Stimulated activated CD4-positive, alpha-beta T cell treated with anti-CD3 and anti-CD28 coated beads, Interleukin-15, amount 100 ng/mL, for 24 hours (primary cell): ENCODE measurements around the gene PSD2.
A peak's percentile ranks its signal among the peaks of the same experiment; 100 is the strongest.

Experiments
- DNase-seq: peaks from one replicate; pipeline ENCODE4 v3.0.0-alpha.2; 2020

Gene PSD2

GRCh38 chr5:139838381-139839197, 43.0 kb downstream of the PSD2 start:
- DNase-seq: no peak

DNA sequence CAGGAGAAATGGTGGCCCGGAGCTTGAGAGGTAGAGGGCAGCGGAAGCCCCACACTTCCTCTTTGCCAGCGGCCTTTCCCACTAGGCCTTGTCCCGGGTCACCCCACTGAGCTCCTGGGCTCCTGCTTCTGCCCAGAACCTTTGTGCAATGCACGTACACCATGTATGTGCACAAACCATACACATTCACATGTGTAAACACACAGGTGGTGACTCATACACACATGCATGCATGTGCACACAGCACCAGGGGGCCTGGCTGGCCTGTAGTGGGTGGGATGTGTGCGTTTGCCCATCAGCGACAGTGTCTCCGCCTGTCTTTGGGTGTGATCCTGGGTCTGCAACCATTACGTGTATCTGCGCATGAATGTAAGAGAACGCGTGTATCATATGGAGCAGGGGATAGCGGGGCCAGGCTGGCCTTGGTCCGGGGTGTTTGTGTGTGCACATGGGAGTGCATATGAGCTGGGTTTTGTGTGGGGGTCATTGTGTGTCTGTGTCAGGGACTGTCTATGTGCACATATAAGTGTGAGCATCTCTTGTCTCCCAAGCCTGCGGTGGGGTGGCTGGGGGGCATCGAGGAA, 43.7 kb downstream of the PSD2 start:
- DNase-seq: no peak

DNA sequence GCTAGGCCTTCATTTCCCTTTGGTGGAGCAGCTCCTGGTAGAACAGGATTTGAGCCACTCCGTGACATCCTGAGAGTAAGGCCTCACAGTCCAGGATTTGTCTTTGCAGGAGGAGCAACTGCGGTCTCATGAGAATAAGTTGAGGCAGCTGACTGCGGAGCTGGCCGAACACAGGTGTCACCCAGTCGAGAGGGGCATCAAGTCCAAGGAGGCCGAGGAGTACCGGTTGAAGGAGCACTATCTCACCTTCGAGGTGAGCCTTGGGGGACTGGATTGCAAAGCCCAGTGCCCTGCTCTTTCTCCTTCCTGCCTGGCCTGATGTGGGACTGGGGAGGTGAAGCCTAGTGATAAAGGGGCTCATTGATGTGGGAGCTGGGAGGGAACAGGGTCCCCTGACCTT, 44.3 kb downstream of the PSD2 start:
- no peak for DNase-seq

DNA sequence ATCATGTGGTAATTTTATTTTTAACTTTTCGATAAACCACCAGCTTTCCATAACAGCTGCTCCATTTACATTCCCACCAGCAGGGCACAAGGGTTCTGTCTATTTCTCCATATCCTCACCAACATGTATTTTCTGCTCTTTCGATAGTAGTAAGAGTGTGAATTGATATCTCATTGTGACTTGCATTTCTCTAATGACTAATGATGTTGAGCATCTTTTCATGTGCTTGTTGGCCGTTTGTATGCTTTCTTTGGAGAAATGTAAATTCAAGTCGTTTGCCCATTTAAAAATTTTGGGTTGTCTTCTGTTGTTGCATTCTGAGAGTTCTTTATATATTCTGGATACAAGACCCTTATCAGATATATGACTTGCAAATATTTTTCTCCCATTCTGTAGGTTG, 45.9 kb downstream of the PSD2 start:
- DNase-seq: no peak

- no peak for DNase-seq
Observed at GRCh38 chr5:139842321-139842720, 46.7 kb downstream of the PSD2 start.

DNA sequence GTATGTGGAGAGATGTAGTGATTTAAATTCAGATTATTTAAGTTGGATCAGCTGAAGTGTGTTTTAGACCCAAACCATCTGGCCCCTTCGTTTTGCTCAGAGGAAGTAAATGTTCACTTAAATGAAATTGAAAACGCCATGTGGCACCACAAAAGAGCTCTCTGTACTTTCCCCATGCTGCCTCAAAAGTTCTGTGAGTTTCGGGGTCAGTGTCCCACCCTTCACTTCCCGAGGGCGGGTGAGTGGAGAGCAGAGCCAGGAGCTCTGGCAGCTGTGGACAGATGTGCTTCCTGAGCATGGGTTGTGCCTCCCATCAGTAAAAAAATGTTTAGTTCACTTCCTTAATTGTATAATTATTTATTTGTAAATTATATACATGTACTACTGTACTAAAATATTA, 48.4 kb downstream of the PSD2 start:
- DNase-seq: no peak

DNA sequence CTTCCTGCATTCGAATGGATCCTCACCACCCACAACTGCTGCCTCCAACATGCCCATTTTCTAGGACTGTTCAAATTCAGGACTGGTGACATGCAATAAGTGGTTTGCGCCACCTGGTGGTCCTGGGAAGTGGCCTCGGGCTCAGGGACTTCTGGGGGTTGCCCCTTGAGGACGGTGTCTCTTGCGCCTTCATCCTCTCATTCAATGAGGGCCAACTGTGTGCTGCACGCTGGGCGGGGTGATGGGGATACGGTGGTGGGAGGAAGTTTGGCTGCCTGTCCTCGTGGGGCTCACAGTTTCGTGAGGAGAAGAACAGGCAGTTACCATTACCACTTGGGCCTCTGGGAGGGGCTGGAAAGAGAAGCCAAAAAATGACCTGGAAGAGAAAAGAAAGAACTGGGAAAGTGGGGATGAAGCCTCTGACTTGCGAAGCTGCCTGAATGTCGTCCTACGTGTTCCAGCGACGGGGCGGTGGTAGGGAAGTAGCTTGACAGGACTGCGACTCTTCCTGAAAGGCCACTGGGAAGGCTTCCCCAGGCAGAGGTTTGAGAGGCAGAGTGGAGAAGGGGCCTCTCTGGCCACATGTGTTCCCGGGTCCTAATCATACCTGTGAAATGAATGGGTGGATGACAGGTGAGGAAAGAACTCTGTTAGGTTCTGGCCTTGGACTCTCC, 49.0 kb downstream of the PSD2 start:
- DNase-seq: peak; percentile 87

DNA sequence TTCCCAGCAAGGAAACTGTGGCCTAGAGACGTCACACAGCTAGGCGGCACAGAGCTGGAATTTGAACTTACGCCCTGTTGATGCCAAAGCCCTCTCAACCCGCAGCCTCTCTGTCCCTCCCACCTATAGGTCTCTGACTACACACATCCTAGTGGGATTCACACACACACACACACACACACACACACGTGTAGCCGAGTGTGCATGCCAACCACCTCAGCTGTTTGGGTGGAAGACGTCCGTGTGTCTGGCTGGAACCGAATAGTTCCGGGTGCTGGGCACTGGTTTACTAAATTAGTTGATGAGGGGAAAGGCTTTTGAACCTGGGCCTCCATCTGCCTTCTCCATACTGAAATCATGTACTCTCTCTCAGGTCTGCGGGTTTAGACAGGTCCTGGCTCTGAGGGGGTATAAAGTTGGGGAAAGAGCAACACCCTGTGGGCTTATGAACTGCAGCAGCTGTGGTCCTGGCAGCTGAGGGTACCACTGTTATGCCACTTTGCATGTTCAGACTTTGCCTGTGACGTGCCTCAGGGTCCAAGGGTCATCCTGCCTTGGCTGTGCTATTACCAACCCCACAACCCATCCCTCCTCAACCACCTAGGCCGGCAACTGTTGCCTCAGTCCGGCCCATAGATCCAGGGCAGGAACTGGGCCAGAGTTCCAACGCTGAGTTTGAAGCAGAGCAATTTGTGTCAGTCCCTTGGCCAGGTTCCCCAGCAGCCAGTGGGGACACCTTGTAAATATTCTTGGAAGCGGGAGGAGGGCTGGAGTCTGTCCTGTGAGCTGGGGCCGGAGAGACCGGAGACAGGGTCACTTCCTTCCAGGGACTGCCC, 50.5 kb downstream of the PSD2 start:
- DNase-seq: no peak

GRCh38 chr5:139847091-139847490, 51.5 kb downstream of the PSD2 start:
- no peak for DNase-seq

GRCh38 chr5:139847790-139848507, 52.3 kb downstream of the PSD2 start:
- DNase-seq: peak; percentile 78

- peak; percentile 41 for DNase-seq
Observed at GRCh38 chr5:139848508-139849100, 53.0 kb downstream of the PSD2 start.

- DNase-seq: no peak
Observed at GRCh38 chr5:139849501-139849900, 53.9 kb downstream of the PSD2 start.

DNA sequence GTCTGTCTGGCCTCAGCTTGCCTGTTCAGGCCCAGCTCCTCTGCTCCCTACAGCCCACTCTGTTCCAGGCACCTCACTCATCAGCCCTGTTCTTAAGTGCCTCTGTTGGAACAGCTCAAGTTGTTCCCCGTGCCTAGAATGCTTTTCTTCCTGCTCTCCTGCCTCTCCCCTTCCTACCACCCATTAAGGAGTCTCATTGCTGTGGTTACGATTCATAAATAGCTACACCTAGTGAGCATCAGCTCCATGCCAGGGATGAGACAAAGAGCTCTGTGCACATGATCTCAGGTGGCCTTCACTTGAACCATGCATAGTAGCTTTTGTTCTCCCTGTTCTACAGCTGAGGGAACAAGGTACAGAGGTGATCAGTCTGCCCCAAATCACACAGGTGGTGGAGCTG, 54.3 kb downstream of the PSD2 start:
- no peak for DNase-seq

GRCh38 chr5:139850423-139851016, 54.9 kb downstream of the PSD2 start:
- no peak for DNase-seq

GRCh38 chr5:139851558-139851957, 56.0 kb downstream of the PSD2 start:
- DNase-seq: no peak

- no peak for DNase-seq
Observed at GRCh38 chr5:139852696-139853095, 57.1 kb downstream of the PSD2 start.

- no peak for DNase-seq
Observed at GRCh38 chr5:139854029-139854605, 58.5 kb downstream of the PSD2 start.

DNA sequence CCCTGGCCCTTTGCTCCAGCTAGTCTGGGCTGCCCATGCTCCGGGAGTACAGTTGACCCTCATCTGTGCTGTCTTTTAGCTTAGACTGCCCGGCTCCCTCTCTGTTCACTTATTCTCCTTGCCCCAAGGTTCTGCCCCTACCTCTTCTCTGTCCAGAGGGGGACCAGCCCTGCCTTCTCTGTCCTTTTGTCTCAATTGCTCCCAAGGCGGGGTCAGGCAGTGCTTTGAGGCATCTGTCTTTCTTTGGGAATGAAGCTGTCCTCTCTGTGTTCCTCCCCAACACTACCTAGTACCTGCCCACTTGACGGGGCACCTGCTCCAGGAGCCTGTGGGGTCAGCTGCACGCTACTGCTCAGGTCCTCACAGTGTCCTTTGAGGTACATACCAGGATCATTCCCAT, 59.3 kb downstream of the PSD2 start:
- DNase-seq: no peak

- DNase-seq: no peak
Observed at GRCh38 chr5:139855451-139855850, 59.8 kb downstream of the PSD2 start.

GRCh38 chr5:139855946-139856540, 60.4 kb downstream of the PSD2 start:
- no peak for DNase-seq

GRCh38 chr5:139856714-139857113, 61.1 kb downstream of the PSD2 start:
- DNase-seq: no peak
